Glutamatergic neuron (in vitro differentiated cells): ENCODE data around the gene MLLT3. TPM values are rescaled to one million over a fixed set of nuclear protein-coding genes. Genes with fewer than 3 reads are reported as not detected.

ENCODE experiments used
- DNase-seq: peaks from one replicate; pipeline ENCODE4 v3.0.0; 2022
- H3K27ac Mint-ChIP-seq: one replicate; pipeline ENCODE4 v1.8.0; 2020; ENCODE audit warnings: mild to moderate bottlenecking, mixed read lengths, inconsistent platforms; ENCODE audit not compliant: unreplicated experiment
- H3K27me3 Mint-ChIP-seq: one replicate; pipeline ENCODE4 v1.8.0; 2020; ENCODE audit warnings: mild to moderate bottlenecking, moderate library complexity, mixed read lengths, inconsistent platforms; ENCODE audit not compliant: unreplicated experiment
- H3K36me3 Mint-ChIP-seq: one replicate; pipeline ENCODE4 v1.8.0; 2020; ENCODE audit warnings: mild to moderate bottlenecking, mixed read lengths, inconsistent platforms; ENCODE audit not compliant: unreplicated experiment
- H3K4me1 Mint-ChIP-seq: one replicate; pipeline ENCODE4 v1.8.0; 2020; ENCODE audit warnings: mild to moderate bottlenecking, low read depth, mixed read lengths, inconsistent platforms; ENCODE audit not compliant: unreplicated experiment
- H3K4me3 Mint-ChIP-seq: one replicate; pipeline ENCODE4 v1.8.0; 2020; ENCODE audit warnings: mild to moderate bottlenecking, mixed read lengths, inconsistent platforms; ENCODE audit not compliant: unreplicated experiment
- H3K9me3 Mint-ChIP-seq: one replicate; pipeline ENCODE4 v1.8.0; 2020; ENCODE audit warnings: mild to moderate bottlenecking, moderate library complexity, mixed read lengths, inconsistent platforms; ENCODE audit not compliant: unreplicated experiment
- CTCF ChIP-seq: fragments of 200-600 bp; sonication (generic); IDR thresholded peaks from one replicate; pipeline ENCODE4 v1.5.0; 2021; ENCODE audit not compliant: partially characterized antibody, unreplicated experiment
- total RNA-seq: library from RNA; stranded (reverse); fragmentation: NEBNext Ultra II Directional; extraction: Animal tissue kit (Norgen Biotek cat#: 25700); gene quantifications from one replicate; pipeline ENCODE4 v1.2.1, GENCODE V29; 2021; ENCODE audit not compliant: unreplicated experiment

The MLLT3 gene
- total RNA-seq, 1 donor from 2014 or later: 11.7 TPM

GRCh38 chr9:20642045-20642444 is 19.7 kb upstream of the MLLT3 start:
- Mint-ChIP-seq H3K27ac (no peak overlapping the region), H3K4me1 (peaks cover 1% of the 10 kb centered on the region), H3K9me3 (no peaks in the 10 kb centered on the region), H3K4me3 (no peak overlapping the region), H3K36me3 (no peaks in the 10 kb centered on the region), H3K27me3 (no peaks in the 10 kb centered on the region)
- DNase-seq: no peak
- TF ChIP-seq CTCF: no peak

DNA sequence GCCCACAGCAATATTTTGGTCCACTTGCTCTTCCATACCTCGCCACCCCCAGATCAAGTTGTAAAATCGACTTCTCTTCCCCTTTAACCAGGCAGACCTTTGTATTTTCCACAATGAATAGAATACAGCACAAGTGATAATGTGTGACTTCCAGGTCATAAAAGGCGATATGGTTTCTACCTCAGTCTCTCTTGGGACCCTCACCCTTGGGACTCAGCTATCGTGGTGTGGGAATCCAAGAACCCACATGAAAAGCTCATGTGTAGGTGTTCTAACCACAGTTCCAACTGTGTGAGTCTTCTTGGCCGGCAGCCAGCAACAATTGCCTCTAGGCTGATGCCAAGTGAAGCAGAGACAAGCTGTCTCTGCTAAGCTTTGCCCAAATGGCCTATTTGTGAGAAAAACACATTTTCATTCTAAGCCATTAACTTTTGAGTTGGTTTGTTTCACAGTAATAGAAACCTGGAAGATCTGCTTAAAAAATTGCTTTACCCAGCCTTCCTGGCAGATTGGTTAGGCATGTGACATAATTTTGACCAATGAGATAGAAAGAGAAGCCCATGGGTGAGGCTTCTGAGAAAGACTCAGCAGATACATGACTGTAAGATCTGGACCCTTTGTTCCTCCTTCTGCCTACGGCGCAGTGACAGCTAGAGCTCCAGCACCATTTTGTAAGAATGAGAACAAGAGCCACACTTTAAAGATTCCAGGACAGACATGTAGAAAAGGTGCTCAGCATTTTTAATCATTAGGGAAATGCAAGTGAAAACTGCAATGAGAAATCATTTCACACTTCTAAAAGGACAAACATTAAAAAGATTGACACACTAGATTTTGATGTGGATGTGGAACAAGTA is 18.3 kb upstream of the MLLT3 start:
- Mint-ChIP-seq H3K4me3 (no peak overlapping the region), H3K27ac (no peak overlapping the region), H3K27me3 (no peaks in the 10 kb centered on the region), H3K4me1 (peaks cover 1% of the 10 kb centered on the region), H3K36me3 (no peaks in the 10 kb centered on the region), H3K9me3 (no peaks in the 10 kb centered on the region)
- no peak for TF ChIP-seq CTCF
- peak; percentile 17 for DNase-seq

DNA sequence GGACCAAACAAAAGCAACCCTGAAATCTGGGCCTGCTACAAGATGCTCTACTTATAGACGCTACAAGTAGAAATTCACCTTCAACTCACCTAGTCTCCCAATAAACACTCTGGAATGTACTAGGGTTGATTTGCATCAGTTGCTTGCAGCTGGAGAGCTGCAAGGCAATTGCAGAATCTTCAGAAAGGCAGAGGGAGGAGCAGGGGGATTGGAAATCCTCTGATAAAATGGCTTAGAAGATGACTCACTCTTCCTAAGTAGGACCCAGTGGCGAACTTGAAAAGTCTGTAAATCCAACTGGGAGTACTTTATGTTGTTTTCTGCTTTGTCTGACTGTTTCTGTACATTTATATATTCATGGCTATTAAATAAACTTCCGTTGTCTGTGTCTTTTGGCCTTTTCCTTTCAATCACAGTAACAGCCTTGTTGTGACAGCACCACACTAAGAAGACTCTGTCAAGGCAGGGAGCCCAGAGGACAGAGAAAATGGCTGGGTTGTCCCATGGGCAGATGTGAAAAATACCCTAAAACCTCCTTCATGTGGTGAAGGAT is 14.7 kb upstream of the MLLT3 start:
- H3K9me3 Mint-ChIP-seq: no peaks in the 10 kb centered on the region
- no peak for TF ChIP-seq CTCF
- no peak overlapping the region for H3K27ac Mint-ChIP-seq
- H3K4me3 Mint-ChIP-seq: no peak overlapping the region
- H3K27me3 Mint-ChIP-seq: no peaks in the 10 kb centered on the region
- H3K4me1 Mint-ChIP-seq: peaks cover 1% of the 10 kb centered on the region
- no peak for DNase-seq
- no peaks in the 10 kb centered on the region for H3K36me3 Mint-ChIP-seq

DNA sequence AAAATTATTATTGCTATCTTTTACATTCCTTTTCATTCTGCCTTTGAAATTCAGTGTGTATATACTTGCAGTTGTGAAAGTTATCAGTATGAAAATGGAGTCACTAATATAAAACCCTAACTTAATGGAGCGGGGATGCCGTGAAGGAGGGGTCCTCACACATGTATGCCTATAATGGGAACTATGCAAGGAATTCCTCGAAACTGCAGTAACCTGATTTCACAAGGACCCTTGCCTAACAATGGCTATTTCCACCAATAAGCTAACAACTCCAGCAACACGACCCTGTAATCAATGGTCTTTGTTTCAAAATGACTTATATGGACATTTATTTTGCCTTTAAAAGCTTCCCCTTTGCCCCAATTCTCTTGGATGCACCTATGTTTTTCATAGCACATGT is 12.6 kb upstream of the MLLT3 start:
- no peaks in the 10 kb centered on the region for H3K36me3 Mint-ChIP-seq
- no peak for DNase-seq
- no peaks in the 10 kb centered on the region for H3K4me1 Mint-ChIP-seq
- no peak for TF ChIP-seq CTCF
- no peaks in the 10 kb centered on the region for H3K27me3 Mint-ChIP-seq
- no peak overlapping the region for H3K27ac Mint-ChIP-seq
- H3K4me3 Mint-ChIP-seq: no peak overlapping the region
- no peaks in the 10 kb centered on the region for H3K9me3 Mint-ChIP-seq

DNA sequence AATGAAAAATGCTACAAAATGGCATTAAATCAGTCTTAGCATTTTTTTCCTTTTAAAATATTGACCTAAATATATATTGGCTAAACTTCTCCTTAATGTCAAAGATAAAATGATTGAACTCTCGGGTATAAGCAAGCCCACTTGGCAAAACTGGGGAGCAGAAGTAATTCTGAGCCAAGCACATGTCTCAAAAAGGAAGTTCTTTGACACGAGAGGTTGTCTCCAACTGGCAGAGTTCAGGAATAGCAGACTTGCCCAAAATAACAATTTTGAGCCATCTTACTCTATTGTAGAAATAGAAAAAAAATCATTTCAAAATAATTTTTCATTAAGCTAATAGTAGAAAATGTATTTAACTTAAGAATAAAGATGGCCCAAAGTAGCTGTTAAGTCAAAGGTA is 10.4 kb upstream of the MLLT3 start:
- H3K27me3 Mint-ChIP-seq: no peaks in the 10 kb centered on the region
- no peak for TF ChIP-seq CTCF
- no peaks in the 10 kb centered on the region for H3K36me3 Mint-ChIP-seq
- no peak for DNase-seq
- no peaks in the 10 kb centered on the region for H3K4me1 Mint-ChIP-seq
- H3K4me3 Mint-ChIP-seq: no peak overlapping the region
- no peak overlapping the region for H3K27ac Mint-ChIP-seq
- H3K9me3 Mint-ChIP-seq: no peaks in the 10 kb centered on the region
